ENCODE measurements around the gene GREM1.

The GREM1 gene

GRCh38 chr15:32750979-32751378 is 33.2 kb downstream of the GREM1 start:
- H3K4me1 ChIP-seq: no peaks in the 10 kb centered on the region; a peak in 1 of 20 replicates
- H3K4me3 ChIP-seq: no peak overlapping the region
- H3K27ac ChIP-seq: no peak overlapping the region
- no peaks in the 10 kb centered on the region for H3K36me3 ChIP-seq
- no peaks in the 10 kb centered on the region for H3K27me3 ChIP-seq
- no peak overlapping the region for H3K4me2 ChIP-seq
- H4K20me1 ChIP-seq: no peaks in the 10 kb centered on the region
- no peak for TF ChIP-seq Cebpa-rat (IDR thresholded peaks at IDR 0.05)
- H3K9me3 ChIP-seq (replicated peaks in 1 of 11): peaks cover 0 to 7% (median 0%) of the 10 kb centered on the region in 11 experiments; a peak in 4 of 22 replicates
- H3K9ac ChIP-seq: no peak overlapping the region

- Histone ChIP-seq H3K4me1 (0 out of 20 replicates have a peak, but pooled peaks cover 0 to under 1% (median 0%) of the 10 kb centered on the region in 10 experiments), H3K4me2 (no peak overlapping the region), H3K36me3 (no peaks in the 10 kb centered on the region), H3K4me3 (no peak overlapping the region), H3K9me3 (replicated peaks in 1 of 11) (peaks cover 0 to 13% (median 4%) of the 10 kb centered on the region in 11 experiments; a peak in 14 of 22 replicates), H4K20me1 (no peaks in the 10 kb centered on the region), H3K27ac (no peak overlapping the region), H3K9ac (no peak overlapping the region), H3K27me3 (no peaks in the 10 kb centered on the region)
- no peak for TF ChIP-seq Cebpa-rat (IDR thresholded peaks at IDR 0.05)
Measured at GRCh38 chr15:32757426-32757825, 39.6 kb downstream of the GREM1 start.

GRCh38 chr15:32763295-32763694 is 45.5 kb downstream of the GREM1 start:
- H3K4me3 ChIP-seq: no peak overlapping the region
- H3K9me3 ChIP-seq (replicated peaks in 1 of 11): peaks cover 0 to 19% (median 9%) of the 10 kb centered on the region in 11 experiments; a peak in 11 of 22 replicates
- no peak overlapping the region for H3K27ac ChIP-seq
- H3K4me1 ChIP-seq: peaks cover 0 to 38% (median 18%) of the 10 kb centered on the region in 10 experiments; a peak in 14 of 20 replicates
- H3K9ac ChIP-seq: no peak overlapping the region
- no peaks in the 10 kb centered on the region for H3K36me3 ChIP-seq
- no peaks in the 10 kb centered on the region for H3K27me3 ChIP-seq
- peak overlapping the region in 6 of 11 experiments; percentile 8 to 73 (median 37); a peak in 11 of 22 replicates for H3K4me2 ChIP-seq
- TF ChIP-seq Cebpa-rat (IDR thresholded peaks at IDR 0.05): no peak
- H4K20me1 ChIP-seq: no peaks in the 10 kb centered on the region

GRCh38 chr15:32765236-32765635 is 47.4 kb downstream of the GREM1 start:
- peak overlapping the region in 8 of 11 experiments; percentile 19 to 73 (median 55); a peak in 15 of 22 replicates for H3K4me2 ChIP-seq
- peaks cover 0 to 19% (median 9%) of the 10 kb centered on the region in 11 experiments; a peak in 11 of 22 replicates for H3K9me3 ChIP-seq (replicated peaks in 1 of 11)
- no peak overlapping the region; a peak in 1 of 22 replicates for H3K27ac ChIP-seq
- H3K36me3 ChIP-seq: no peaks in the 10 kb centered on the region; a peak in 2 of 22 replicates
- H3K4me3 ChIP-seq: no peak overlapping the region
- H4K20me1 ChIP-seq: no peaks in the 10 kb centered on the region
- no peak overlapping the region for H3K9ac ChIP-seq
- peaks cover 0 to 38% (median 18%) of the 10 kb centered on the region in 10 experiments; a peak in 14 of 20 replicates for H3K4me1 ChIP-seq
- H3K27me3 ChIP-seq: no peaks in the 10 kb centered on the region
- no peak for TF ChIP-seq Cebpa-rat (IDR thresholded peaks at IDR 0.05)

- no peak overlapping the region for H3K4me3 ChIP-seq
- H3K4me2 ChIP-seq: peak overlapping the region in 1 of 11 experiments; percentile 20; a peak in 2 of 22 replicates
- H3K27me3 ChIP-seq: no peaks in the 10 kb centered on the region
- H3K27ac ChIP-seq: no peak overlapping the region
- no peaks in the 10 kb centered on the region for H4K20me1 ChIP-seq
- no peaks in the 10 kb centered on the region; a peak in 2 of 22 replicates for H3K36me3 ChIP-seq
- TF ChIP-seq Cebpa-rat (IDR thresholded peaks at IDR 0.05): no peak
- H3K9ac ChIP-seq: no peak overlapping the region
- H3K9me3 ChIP-seq (replicated peaks in 1 of 11): peaks cover 0 to 19% (median 9%) of the 10 kb centered on the region in 11 experiments; a peak in 11 of 22 replicates
- H3K4me1 ChIP-seq: peaks cover 0 to 38% (median 18%) of the 10 kb centered on the region in 10 experiments; a peak in 14 of 20 replicates
Measured at GRCh38 chr15:32766101-32766500, 48.3 kb downstream of the GREM1 start.

- no peak overlapping the region for H3K4me3 ChIP-seq
- H3K27me3 ChIP-seq: no peaks in the 10 kb centered on the region
- H3K9ac ChIP-seq: no peak overlapping the region
- H3K36me3 ChIP-seq: peaks cover 0 to 10% (median 0%) of the 10 kb centered on the region in 11 experiments; a peak in 4 of 22 replicates
- peaks cover 0 to 16% (median 8%) of the 10 kb centered on the region in 11 experiments; a peak in 11 of 22 replicates for H3K9me3 ChIP-seq (replicated peaks in 1 of 11)
- no peak overlapping the region for H3K4me2 ChIP-seq
- no peak overlapping the region for H3K27ac ChIP-seq
- no peak for TF ChIP-seq Cebpa-rat (IDR thresholded peaks at IDR 0.05)
- peaks cover 0 to 38% (median 18%) of the 10 kb centered on the region in 10 experiments; a peak in 14 of 20 replicates for H3K4me1 ChIP-seq
- no peaks in the 10 kb centered on the region for H4K20me1 ChIP-seq
Measured at GRCh38 chr15:32767236-32767635, 49.4 kb downstream of the GREM1 start.

GRCh38 chr15:32774022-32774421 is 56.2 kb downstream of the GREM1 start:
- no peak for TF ChIP-seq Cebpa-rat (IDR thresholded peaks at IDR 0.05)
- Histone ChIP-seq H3K4me3 (no peak overlapping the region), H3K4me1 (no peaks in the 10 kb centered on the region), H3K36me3 (peaks cover 0 to 68% (median 0%) of the 10 kb centered on the region in 11 experiments; a peak in 4 of 22 replicates), H4K20me1 (no peaks in the 10 kb centered on the region), H3K4me2 (no peak overlapping the region), H3K9ac (no peak overlapping the region), H3K27me3 (no peaks in the 10 kb centered on the region), H3K27ac (no peak overlapping the region), H3K9me3 (replicated peaks in 1 of 11) (peaks cover 6 to 9% (median 8%) of the 10 kb centered on the region in 11 experiments)

GRCh38 chr15:32775103-32775502 is 57.3 kb downstream of the GREM1 start:
- Histone ChIP-seq H3K9me3 (replicated peaks in 1 of 11) (peaks cover 9 to 18% (median 14%) of the 10 kb centered on the region in 11 experiments), H3K4me1 (no peaks in the 10 kb centered on the region), H4K20me1 (no peaks in the 10 kb centered on the region), H3K27ac (no peak overlapping the region), H3K4me2 (no peak overlapping the region), H3K27me3 (no peaks in the 10 kb centered on the region), H3K9ac (no peak overlapping the region), H3K36me3 (peaks cover 0 to 78% (median 0%) of the 10 kb centered on the region in 11 experiments; a peak in 4 of 22 replicates), H3K4me3 (no peak overlapping the region)
- TF ChIP-seq Cebpa-rat (IDR thresholded peaks at IDR 0.05): no peak

- no peak overlapping the region for H3K4me2 ChIP-seq
- peaks cover 9 to 23% (median 14%) of the 10 kb centered on the region in 11 experiments for H3K9me3 ChIP-seq (replicated peaks in 1 of 11)
- no peaks in the 10 kb centered on the region for H4K20me1 ChIP-seq
- H3K27ac ChIP-seq: no peak overlapping the region
- no peak overlapping the region for H3K9ac ChIP-seq
- TF ChIP-seq Cebpa-rat (IDR thresholded peaks at IDR 0.05): no peak
- no peaks in the 10 kb centered on the region for H3K4me1 ChIP-seq
- peaks cover 0 to 83% (median 0%) of the 10 kb centered on the region in 11 experiments; a peak in 4 of 22 replicates for H3K36me3 ChIP-seq
- no peaks in the 10 kb centered on the region for H3K27me3 ChIP-seq
- H3K4me3 ChIP-seq: no peak overlapping the region
Measured at GRCh38 chr15:32778391-32779176, 60.8 kb downstream of the GREM1 start.

Data from BLaER1 treated with 17β-estradiol and CSF1 and Interleukin-3, amounts not matched to agents 10 nM and 100 nM (cell line).